T47D (cell line): Measurements from ENCODE around the gene EEA1.
A peak's percentile ranks its signal among the peaks of the same experiment; 100 is the strongest.
"Not testable (repeated sequence)": the region's sequence is repeated elsewhere in the genome, so short reads cannot be mapped to it uniquely, and the experiment has no call there.

Source experiments
- DNase-seq, 2 experiments: peaks; one replicate each; pipeline versions ENCODE4 v3.0.0 to v3.0.0-alpha.2; 2011 to 2012; ENCODE audit warnings: low read depth in 1 of 2, low spot score in 1 of 2
- JUND ChIP-seq: IDR thresholded peaks from 2 replicates; pipeline ENCODE4 v1.6.1; 2012; ENCODE audit warnings: low read depth
- in situ Hi-C: cut with HindIII; loops from 2 replicates; pipeline ENCODE4 v1.10.0; 2016; ENCODE audit warnings: low sequenced_read_pairs, low pct_unique_long_range_greater_than_20kb

EEA1 gene

GRCh38 chr12:92769124-92769901 lies 159.8 kb downstream of the EEA1 start:
- in situ Hi-C loops = no loop called here
- DNase-seq = no peak
- TF ChIP-seq JUND = no peak

GRCh38 chr12:92765871-92766270 lies 163.2 kb downstream of the EEA1 start:
- in situ Hi-C loops = no loop called here
- no peak for TF ChIP-seq JUND
- no peak for DNase-seq

- in situ Hi-C loops = no loop called here
- TF ChIP-seq JUND = no peak
- DNase-seq = no peak
Measured at GRCh38 chr12:92764831-92765230, 164.3 kb downstream of the EEA1 start.

GRCh38 chr12:92762773-92763172 lies 166.3 kb downstream of the EEA1 start:
- TF ChIP-seq JUND = no peak
- in situ Hi-C loops = no loop called here

DNA sequence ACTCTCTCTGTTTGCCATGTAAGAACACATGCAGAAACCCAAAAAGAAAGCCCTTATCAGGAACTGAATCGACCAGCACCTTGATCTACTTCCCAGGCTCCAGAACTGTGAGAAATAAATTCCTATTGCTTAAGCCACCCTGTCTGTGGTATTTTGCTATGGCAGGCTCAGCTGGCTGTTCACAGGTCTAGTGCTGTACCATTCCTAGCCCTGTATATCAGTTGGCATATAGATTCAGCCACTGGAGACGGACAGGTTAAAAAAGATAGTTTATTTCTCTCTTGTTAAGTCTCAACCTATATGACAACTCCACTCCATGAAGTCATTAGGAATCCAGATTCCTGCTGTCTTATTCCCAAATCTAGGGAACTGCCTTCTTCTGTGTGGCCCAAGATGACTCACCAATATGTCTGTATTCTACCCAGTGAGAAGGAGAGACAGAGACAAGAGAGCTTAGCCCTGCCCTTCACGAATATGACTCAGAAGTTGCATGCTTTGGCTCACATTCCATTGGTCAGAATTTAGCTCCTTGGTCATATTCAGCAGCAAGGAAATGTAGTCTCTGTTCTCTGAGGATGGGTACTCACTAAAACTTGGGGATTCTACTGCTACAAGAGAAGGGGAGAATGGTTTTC lies 169.3 kb downstream of the EEA1 start:
- in situ Hi-C loops = no loop called here
- TF ChIP-seq JUND = no peak
- DNase-seq = peak in 1 of 2 experiments; percentile 40

More at GRCh38 chr12:92762773-92763172, 166.3 kb downstream of the EEA1 start:
- no peak for DNase-seq

DNA sequence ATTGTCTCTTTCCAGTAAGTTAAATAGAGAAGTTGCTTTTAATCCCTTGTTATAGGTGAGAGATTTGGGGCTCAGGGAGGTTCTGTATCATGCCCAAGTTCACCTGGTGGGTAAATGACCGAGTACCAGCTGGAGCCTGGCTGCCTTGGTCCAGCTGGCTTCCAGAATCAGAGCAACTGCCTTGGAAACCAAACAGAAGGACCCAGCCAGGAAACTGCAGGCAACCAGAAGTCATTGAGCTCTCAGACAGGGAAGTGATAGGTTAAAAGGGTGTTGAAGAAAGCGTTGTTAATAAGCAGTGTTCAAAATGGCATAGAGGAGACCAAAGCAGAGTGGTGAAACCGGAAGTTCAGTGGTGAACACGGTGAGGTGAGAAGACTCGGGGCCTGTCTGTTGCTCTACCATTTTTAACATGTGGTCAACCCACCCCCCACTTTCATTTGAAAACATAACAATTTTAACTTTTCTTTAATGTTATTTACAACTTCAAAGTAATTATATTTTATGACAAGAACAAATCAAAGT lies 171.4 kb downstream of the EEA1 start:
- in situ Hi-C loops = no loop called here
- TF ChIP-seq JUND = no peak
- DNase-seq = no peak

- DNase-seq = no peak
- TF ChIP-seq JUND = no peak
- in situ Hi-C loops = no loop called here
Measured at GRCh38 chr12:92756898-92757596, 172.0 kb downstream of the EEA1 start.

GRCh38 chr12:92753976-92754885 lies 174.9 kb downstream of the EEA1 start:
- in situ Hi-C loops = no loop called here
- TF ChIP-seq JUND = no peak
- no peak for DNase-seq

- DNase-seq, in situ Hi-C loops: not testable (repeated sequence)
Measured at GRCh38 chr12:92749691-92750090, 179.4 kb downstream of the EEA1 start.

DNA sequence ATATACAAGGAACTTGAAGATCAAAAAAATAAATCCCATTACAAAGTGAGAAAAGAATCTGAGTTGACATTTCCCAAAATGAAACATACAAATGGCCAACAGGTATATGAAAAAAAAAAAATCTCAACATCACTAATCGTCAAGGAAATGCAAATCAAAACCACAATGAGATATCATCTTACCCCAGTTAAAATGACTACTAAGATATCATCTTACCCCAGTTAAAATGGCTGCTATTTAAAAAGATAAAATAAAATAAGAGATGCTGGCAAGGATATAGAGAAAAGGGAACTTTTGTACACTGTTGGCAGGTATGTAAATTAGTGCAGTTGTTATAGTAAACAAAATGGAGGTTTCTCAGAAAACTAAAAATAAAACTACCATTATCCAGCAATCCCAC lies 181.9 kb downstream of the EEA1 start:
- in situ Hi-C loops = no loop called here
- no peak for DNase-seq
- TF ChIP-seq JUND = no peak

- in situ Hi-C loops = no loop called here
- no peak for TF ChIP-seq JUND
- DNase-seq = no peak
Measured at GRCh38 chr12:92745856-92746550, 183.1 kb downstream of the EEA1 start.
